Measurements from ENCODE around the gene ACD.

- no peak for TF ChIP-seq CTCF (IDR thresholded peaks at IDR 0.05)
- no peak for TF ChIP-seq POLR2A (IDR thresholded peaks at IDR 0.05)
Observed at GRCh38 chr16:67636713-67637112, 23.3 kb downstream of the ACD start.

All from testis (tissue), 2 donors.